HepG2 (cell line): ENCODE data around the gene MASP2. TPM values are rescaled to one million over a fixed set of nuclear protein-coding genes. Genes with fewer than 3 reads are reported as not detected.

Experiments used
- ATAC-seq: fragments of 200-7000 bp; cut with Tn5 transposase; 3 replicates; pipeline ENCODE4 v1.9.1; 2020; ENCODE audit warnings: mild to moderate bottlenecking, moderate library complexity
- BruUV-seq: library from RNA; stranded (reverse); fragments of 400-500 nt; replicated peaks from 2 replicates; lab custom pipeline; 2021; lab: Mats Ljungman, UMichigan
- CTCF ChIA-PET: fragments of 300-600 bp; formaldehyde crosslinking; extraction: SDS; loops from one replicate; lab custom pipeline; 2021; ENCODE audit warnings: low total read pairs, inconsistent platforms, low intra/inter-chr PET ratio; lab: Yijun Ruan, JAX
- POLR2A ChIA-PET: fragments of 350-600 bp; sonication (Branson Sonifier 250); formaldehyde crosslinking; loops from one replicate; lab custom pipeline; 2020; ENCODE audit warnings: antibody characterized with exemption, inconsistent platforms; lab: Yijun Ruan, JAX
- DNase-seq: peaks from one replicate; pipeline ENCODE4 v3.0.0-alpha.2; 2015; ENCODE audit warnings: low spot score
- FAIRE-seq: peaks from 3 replicates; lab custom pipeline; 2011; peaks lifted over from hg19 to GRCh38; lab: Jason Lieb, UNC
- H2AFZ ChIP-seq: one replicate; pipeline ENCODE4 v1.6.1; 2011; ENCODE audit warnings: low read length, inconsistent platforms
- H3K27ac ChIP-seq: fragments of 300-600 bp; 3 replicates; pipeline ENCODE4 v1.8.0; 2011; ENCODE audit warnings: mixed run types, mild to moderate bottlenecking, mixed read lengths, low read length, inconsistent platforms; ENCODE audit not compliant: insufficient read depth; ENCODE audit errors: extremely low read length
- H3K27me3 ChIP-seq, 2 experiments: fragments of 200-600 bp in 1 of 2; 2 replicates in 1 of 2; 3 replicates in 1 of 2; pipeline versions ENCODE4 v1.6.0 to v1.8.0; 2011; ENCODE audit warnings: low read length in 2 of 2, mild to moderate bottlenecking in 2 of 2, moderate library complexity in 2 of 2, inconsistent platforms in 1 of 2; ENCODE audit not compliant: insufficient read depth in 2 of 2, control insufficient read depth in 1 of 2
- H3K36me3 ChIP-seq, 2 experiments: fragments of 200-600 bp in 1 of 2; replicated peaks in 1 of 2; 2 replicates in 1 of 2; 3 replicates in 1 of 2; pipeline versions ENCODE4 v1.5.1 to v1.8.0; 2011; ENCODE audit warnings: low read length in 2 of 2, inconsistent platforms in 1 of 2; ENCODE audit not compliant: insufficient read depth in 2 of 2, control insufficient read depth in 1 of 2
- H3K4me1 ChIP-seq: 2 replicates; pipeline ENCODE4 v1.5.1; 2012; ENCODE audit warnings: low read length, inconsistent platforms; ENCODE audit not compliant: insufficient read depth
- H3K4me2 ChIP-seq: 2 replicates; pipeline ENCODE4 v1.6.0; 2011; ENCODE audit warnings: low read depth, low read length, inconsistent platforms
- H3K4me3 ChIP-seq, 3 experiments: fragments of 200-600 bp in 1 of 3; sonication (generic), shearing (Covaris generic) in 1 of 3; replicated peaks in 1 of 3; 2 replicates each; pipeline ENCODE4 v1.5.1; 2011 to 2016; ENCODE audit warnings: low read length in 3 of 3, inconsistent platforms in 2 of 3, low read depth in 2 of 3, mild to moderate bottlenecking in 2 of 3, control low read depth in 1 of 3, mixed read lengths in 1 of 3; ENCODE audit not compliant: insufficient read depth in 1 of 3
- H3K79me2 ChIP-seq: one replicate; pipeline ENCODE4 v1.6.1; 2011; ENCODE audit warnings: low read length, inconsistent platforms; ENCODE audit not compliant: insufficient read depth
- H3K9ac ChIP-seq: 2 replicates; pipeline ENCODE4 v1.6.0; 2011; ENCODE audit warnings: mild to moderate bottlenecking, low read depth, low read length, inconsistent platforms; ENCODE audit not compliant: insufficient read depth
- H3K9me3 ChIP-seq: 2 replicates; pipeline ENCODE4 v1.5.1; 2012; ENCODE audit warnings: mild to moderate bottlenecking, low read length
- H4K20me1 ChIP-seq: 2 replicates; pipeline ENCODE4 v1.6.0; 2011; ENCODE audit warnings: inconsistent platforms, mild to moderate bottlenecking, low read length, moderate library complexity; ENCODE audit not compliant: insufficient read depth
- HMGA1 ChIP-seq: sonication (generic); formaldehyde crosslinking; conservative IDR thresholded peaks from 2 replicates; pipeline ENCODE4 v1.4.0; 2020; ENCODE audit warnings: missing genetic modification reagents
- HMGXB3 ChIP-seq: sonication (generic); formaldehyde crosslinking; IDR thresholded peaks from 2 replicates; pipeline ENCODE4 v1.4.0; 2020; ENCODE audit warnings: missing genetic modification reagents, borderline replicate concordance
- NR2F6 ChIP-seq, 2 experiments: IDR thresholded peaks; 2 replicates each; pipeline ENCODE4 v1.6.1; 2016; ENCODE audit warnings: antibody characterized with exemption in 1 of 2, mild to moderate bottlenecking in 1 of 2
- ZNF75D ChIP-seq: sonication (generic); formaldehyde crosslinking; IDR thresholded peaks from 2 replicates; pipeline ENCODE4 v1.8.1; 2023; ENCODE audit warnings: missing genetic modification reagents, mild to moderate bottlenecking, borderline replicate concordance
- WGBS: methylation state at CpG from one replicate; pipeline ENCODE4 v1.1.6; 2017; ENCODE audit warnings: low lambda C conversion rate; 5-methylcytosine and 5-hydroxymethylcytosine counted together
- in situ Hi-C: cut with HindIII; loops from 2 replicates; pipeline ENCODE4 v1.10.0; 2017; ENCODE audit warnings: low pct_unique_long_range_greater_than_20kb; ENCODE audit not compliant: extremely low pct_ligation_motif_present
- intact Hi-C: fragments of 100-400 bp; cut with micrococcal nuclease; formaldehyde crosslinking; loops from one replicate; pipeline ENCODE4 v1.10.0; 2022; ENCODE audit not compliant: unreplicated experiment
- polyA plus RNA-seq, 8 experiments: library from polyadenylated mRNA; depleted of rRNA in 3 of 8; stranded (reverse) in 7 of 8; unstranded in 1 of 8; fragments of >200 nt; fragmentation: Illumina TruSeq in 4 of 8; extraction: Trizol in 4 of 8; gene quantifications; 2 replicates each; pipeline versions ENCODE4 v1.2.1 to v1.2.3, GENCODE V29; 2011 to 2016; ENCODE audit warnings: low read depth in 4 of 8, missing spikeins in 1 of 8, mixed read lengths in 1 of 8; ENCODE audit not compliant: insufficient read depth in 1 of 8
- total RNA-seq, 5 experiments: library from RNA; depleted of rRNA; stranded (reverse); fragments of >200 nt; fragmentation: Illumina TruSeq; extraction: Trizol; gene quantifications; 2 replicates each; pipeline ENCODE4 v1.2.3, GENCODE V29; 2016; ENCODE audit warnings: low read depth in 1 of 5

The MASP2 gene
- total and polyA plus RNA-seq, 2 of the 13 experiments (the other 11 are each of a cell fraction or from before 2014, with no cell fraction given), result 7.1 to 11.8 TPM

DNA sequence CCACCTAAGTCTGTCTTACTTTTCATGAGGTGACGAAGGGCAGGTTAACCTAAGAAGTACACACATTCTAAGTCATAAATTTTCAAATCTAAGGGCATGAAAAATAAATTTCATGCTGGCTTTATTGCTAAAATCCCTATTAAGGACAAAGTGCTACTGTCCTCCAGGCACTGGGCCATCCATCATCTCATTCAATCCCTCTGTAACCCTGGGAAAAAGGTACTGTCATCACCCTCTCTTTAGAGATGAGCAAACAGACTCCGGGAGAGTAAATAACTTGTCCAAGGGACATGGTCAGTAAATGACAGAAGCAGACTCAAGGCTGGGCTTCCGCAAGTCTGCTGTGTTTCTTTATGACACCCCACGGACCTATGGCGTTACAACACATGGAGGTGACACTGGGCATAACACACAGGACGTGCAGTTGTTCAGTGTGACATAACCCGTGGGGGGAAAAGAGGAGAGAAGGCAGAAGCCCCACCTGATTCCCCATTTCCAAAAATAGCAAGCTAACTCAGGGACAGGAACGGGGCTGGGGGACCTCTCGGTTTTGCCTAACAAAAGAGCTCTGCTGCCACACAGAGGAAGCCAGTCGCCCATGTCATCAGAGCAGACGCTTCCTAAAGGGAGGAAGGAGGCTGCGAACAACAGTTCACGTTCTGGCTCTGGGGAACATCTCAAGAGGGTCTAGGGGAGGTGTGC, 25.3 kb upstream of the MASP2 start:
- BruUV-seq, result no TSS peak
- no peak overlapping the region for H3K4me3 ChIP-seq
- H3K27me3 ChIP-seq, result no peaks in the 10 kb centered on the region
- H3K36me3 ChIP-seq, result peaks cover 49 to 93% of the 10 kb centered on the region in 2 experiments
- H3K4me2 ChIP-seq, result no peak overlapping the region
- ATAC-seq, result no peak
- H2AFZ ChIP-seq, result no peak overlapping the region
- whole genome bisulfite sequencing, result 99% methylated on average over 13 of the region's 13 CpGs
- H3K27ac ChIP-seq, result no peak overlapping the region
- H3K9me3 ChIP-seq, result no peaks in the 10 kb centered on the region
- in situ Hi-C loops, result no loop called here
- H3K79me2 ChIP-seq, result no peaks in the 10 kb centered on the region
- POLR2A ChIA-PET, result no interaction called here
- no peaks in the 10 kb centered on the region for H3K4me1 ChIP-seq
- no peak overlapping the region for H3K9ac ChIP-seq
- no peak for TF ChIP-seq HMGA1
- no peak for TF ChIP-seq NR2F6 (IDR thresholded peaks at IDR 0.05)
- TF ChIP-seq NR2F6 (CRISPR knock-in tag; IDR thresholded peaks at IDR 0.05), result no peak
- TF ChIP-seq ZNF75D, result no peak
- TF ChIP-seq HMGXB3, result no peak
- no peaks in the 10 kb centered on the region for H4K20me1 ChIP-seq
- CTCF ChIA-PET, result no interaction called here
- intact Hi-C loops, result no loop called here
- no peak for FAIRE-seq
- DNase-seq, result no peak
